Measurements from ENCODE around the gene NOC4L.

NOC4L gene

DNA sequence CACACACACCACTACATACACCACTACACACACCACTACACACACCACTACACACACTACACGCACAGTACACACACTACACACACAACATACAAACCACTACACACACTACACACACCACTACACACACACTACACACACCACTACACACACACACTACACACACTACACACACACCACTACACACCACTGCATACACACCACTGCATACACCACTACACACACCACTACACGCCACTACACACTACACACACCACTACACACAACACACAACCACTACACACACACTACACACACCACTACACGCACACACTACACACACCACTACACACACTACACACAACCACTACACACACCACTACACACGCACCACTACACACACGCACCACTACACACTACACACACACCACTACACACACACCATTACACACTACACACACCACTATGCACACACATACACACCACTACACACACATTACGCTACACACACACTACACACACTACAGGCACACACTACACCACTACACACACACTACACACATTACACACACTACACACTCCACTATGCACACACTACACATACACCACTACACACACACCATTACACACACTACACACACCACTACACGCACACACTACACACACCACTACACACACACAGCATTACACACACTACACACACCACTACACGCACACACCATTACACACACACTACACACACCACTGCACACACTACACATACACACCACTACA lies 12.5 kb downstream of the NOC4L start:
- no peak for DNase-seq (ENCODE audit: low read depth in 3 of 3)

DNA sequence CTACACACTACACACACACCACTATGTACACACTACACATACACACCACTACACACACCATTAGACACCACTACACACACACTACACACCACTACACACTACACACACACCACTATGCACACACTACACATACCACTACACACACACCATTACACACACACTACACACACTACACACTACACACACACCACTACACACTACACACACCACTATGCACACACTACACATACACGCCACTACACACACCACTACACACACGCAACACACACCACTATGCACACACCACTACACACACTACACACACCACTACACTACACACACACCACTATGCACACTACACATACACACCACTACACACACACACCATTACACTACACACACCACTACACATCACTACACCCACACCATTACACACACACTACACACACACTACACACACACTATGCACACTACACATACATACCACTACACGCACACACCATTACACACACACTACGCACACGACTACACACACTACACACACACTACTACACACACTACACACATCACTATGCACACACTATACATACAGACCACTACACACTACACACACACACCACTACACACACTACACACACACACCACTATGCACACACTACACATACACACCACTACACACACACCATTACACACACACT lies 13.6 kb downstream of the NOC4L start:
- DNase-seq (ENCODE audit: low read depth in 3 of 3): no peak

DNA sequence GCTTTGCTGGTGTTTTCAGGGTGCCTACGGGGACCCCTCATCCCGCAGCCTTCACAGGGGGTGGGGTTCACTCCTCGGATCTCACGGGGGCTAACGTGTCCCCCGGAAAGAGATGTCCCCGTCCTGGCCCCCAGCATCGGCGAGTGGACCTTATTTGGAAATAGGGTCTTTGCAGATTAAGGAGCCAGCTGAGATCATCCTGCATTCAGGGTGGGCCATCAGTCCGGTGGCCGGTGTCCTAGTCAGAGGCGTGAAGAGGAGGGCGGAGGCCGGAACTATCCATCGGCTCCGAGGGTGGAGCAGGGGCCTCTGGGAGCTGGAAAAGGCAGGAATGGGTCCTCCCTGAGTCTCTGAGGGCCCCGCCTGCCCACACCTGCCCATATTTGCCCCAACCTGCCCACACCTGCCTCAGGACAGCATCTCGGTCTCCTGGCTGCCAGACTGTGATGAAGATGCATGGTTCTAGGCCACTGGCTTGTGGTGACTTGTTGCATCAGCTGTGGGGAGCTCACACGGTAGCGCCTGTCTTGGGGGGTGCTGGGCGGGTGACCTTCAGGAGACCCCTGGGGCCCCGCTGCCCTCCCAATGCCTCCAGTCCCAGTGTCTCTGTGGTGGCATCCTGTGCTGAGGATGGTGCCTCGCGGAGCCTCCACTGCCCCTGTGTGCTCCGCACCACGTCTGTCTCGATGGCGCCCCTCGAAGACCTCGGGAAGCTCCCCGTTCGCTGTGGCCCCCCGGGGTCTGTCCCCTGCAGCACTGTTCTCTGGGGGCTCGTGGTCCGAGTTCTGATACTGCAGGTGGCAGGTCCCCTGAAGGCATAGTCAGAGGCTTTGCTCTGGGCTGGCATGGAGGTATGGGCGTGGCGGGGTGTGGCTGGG lies 14.7 kb downstream of the NOC4L start:
- DNase-seq (ENCODE audit: low read depth in 3 of 3): no peak

DNA sequence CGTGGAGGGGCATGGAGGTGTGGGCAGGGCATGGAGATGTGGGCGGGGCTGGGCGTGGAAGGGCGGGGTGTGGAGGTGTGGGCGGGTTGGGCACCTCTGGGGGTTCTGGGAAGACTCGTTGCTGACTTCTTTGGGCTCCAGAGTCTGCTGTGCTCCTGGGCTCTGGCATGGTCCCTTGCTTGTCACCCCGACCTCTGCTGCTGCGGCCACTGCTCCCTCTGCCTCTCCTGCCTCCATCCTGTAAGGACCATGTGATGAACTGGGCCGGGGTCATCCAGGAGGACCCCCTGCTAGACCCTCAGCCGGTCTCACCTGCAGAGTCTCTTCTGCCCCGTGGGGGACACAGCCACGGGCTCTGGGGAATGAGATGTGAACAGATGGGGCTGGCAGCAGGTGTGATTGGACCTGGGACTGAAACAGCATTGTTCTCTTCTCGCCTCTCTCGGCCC lies 15.3 kb downstream of the NOC4L start:
- no peak for DNase-seq (ENCODE audit: low read depth in 3 of 3)

DNA sequence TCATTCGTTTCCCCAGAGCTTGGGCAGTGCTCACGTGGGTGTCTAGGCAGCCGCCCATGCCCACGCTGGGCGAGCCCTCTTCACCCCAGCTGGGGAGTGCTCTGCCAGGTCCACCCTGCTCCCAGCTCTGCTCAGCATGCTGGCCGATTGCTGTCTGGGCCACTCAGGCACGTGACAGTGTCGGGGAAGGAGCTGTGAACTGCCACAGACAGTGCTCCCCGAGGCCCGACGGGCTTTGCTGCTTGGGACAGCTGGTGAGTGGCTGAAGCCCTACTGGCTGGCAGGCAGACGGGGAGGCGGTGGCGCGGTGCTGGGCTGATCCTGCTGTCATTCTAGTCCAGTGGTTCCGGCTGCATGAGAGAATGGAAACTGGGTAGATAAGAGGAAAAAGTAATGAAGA lies 15.8 kb downstream of the NOC4L start:
- DNase-seq (ENCODE audit: low read depth in 3 of 3): no peak

DNA sequence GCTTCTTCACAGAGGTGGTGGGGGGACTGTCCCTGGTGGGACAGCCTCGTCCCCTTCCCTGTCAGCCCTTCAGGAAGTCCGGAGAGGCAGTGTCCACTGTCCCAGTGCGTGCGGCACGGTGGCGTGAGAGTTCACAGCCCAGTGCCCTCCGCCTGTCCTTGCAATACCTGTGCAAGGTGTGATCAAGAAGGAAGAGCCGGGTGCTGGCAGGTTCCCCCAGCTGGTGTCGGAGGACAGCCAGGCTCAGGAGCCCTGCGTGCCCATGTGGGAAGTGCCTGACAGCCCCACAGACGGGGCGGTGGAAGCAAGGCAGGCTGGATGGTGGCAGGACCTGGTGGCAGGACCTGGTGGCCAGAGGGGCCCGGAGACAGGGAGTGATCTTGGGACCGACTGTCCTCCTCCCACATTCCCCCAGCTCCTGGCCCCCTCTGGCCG lies 16.4 kb downstream of the NOC4L start:
- no peak for DNase-seq (ENCODE audit: low read depth in 3 of 3)

DNA sequence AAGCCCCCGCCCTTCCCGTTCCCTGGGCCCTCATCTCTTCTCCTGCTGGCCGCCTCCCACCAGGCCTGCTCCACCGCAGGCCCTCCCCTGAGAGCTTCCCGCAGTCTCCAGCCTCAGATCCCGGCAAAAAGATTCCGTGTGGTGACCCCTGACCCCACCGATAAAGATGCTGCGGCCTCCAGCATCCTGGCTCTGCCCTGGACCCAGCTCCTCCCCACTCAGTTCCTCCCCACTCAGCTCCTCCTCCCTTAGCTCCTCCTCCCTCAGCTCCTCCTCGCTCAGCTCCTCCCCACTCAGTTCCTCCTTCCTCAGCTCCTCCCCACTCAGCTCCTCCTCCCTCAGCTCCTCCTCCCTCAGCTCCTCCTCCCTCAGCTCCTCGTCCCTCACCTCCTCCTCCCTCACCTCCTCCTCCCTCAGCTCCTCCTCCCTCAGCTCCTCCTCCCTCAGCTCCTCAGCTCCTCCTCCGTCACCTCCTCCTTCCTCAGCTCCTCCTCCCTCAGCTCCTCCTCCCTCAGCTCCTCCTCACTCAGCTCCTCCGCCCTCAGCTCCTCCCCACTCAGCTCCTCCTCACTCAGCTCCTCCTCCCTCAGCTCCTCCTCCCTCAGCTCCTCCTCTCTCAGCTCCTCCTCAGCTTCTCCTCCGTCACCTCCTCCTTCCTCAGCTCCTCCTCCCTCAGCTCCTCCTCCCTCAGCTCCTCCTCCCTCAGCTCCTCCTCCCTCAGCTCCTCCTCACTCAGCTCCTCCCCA lies 17.0 kb downstream of the NOC4L start:
- DNase-seq (ENCODE audit: low read depth in 3 of 3): no peak

DNA sequence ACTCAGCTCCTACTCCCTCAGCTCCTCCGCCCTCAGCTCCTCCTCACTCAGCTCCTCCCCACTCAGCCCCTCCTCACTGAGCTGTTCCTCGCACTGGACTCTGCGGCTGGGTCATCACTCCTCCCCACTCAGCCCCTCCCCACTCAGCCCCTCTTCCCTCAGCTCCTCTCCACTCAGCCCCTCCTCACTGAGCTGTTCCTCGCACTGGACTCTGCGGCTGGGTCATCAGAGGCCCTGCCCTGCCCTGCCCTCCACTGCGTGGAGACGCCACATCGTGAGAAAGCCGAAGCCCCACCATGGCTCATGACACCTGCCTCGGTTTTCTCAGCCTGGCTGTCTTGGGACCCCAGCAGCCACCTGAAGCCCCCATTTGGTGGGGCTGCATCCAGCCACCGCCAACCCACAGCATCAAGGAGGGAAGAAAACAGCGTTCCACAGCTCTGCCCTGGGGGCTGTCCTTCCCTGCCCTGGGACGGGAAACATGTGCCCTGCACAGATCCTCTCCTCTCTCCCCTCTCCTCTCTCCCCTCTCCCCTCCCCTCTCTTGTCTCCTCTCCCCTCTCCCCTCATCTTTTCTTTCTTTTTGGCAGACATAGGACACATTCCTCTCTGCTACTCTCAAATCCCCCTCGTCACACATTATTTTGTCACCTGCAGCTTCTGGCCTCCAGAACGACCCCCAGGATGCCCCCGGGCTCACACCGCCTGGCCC lies 17.7 kb downstream of the NOC4L start:
- no peak for DNase-seq (ENCODE audit: low read depth in 3 of 3)

DNA sequence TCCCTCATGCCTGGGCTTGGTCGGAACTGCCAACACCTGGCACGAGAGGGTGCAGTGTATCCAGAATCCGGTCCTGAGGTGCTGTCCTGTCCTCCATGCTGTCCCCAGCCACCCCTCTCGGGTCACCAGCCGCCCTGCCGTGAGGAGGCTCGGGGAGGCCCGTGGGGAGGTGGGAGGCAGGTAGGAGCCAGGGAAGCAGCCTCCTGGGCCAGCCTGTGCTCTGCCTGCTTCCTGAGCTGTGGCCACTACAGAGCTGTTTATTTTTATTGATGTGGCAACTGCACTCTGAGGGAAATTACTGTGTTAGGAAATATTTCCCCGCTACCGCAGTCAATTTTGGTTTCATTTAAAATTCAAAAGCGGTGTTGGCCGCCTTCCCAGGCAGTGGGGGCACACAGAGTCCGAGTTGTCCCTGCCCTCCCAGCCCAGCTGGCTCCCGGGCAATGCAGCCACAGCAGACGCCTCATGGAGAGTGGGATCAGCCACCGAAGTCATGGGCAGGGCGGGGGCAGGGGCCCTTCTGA lies 18.3 kb downstream of the NOC4L start:
- DNase-seq (ENCODE audit: low read depth in 3 of 3): no peak

DNA sequence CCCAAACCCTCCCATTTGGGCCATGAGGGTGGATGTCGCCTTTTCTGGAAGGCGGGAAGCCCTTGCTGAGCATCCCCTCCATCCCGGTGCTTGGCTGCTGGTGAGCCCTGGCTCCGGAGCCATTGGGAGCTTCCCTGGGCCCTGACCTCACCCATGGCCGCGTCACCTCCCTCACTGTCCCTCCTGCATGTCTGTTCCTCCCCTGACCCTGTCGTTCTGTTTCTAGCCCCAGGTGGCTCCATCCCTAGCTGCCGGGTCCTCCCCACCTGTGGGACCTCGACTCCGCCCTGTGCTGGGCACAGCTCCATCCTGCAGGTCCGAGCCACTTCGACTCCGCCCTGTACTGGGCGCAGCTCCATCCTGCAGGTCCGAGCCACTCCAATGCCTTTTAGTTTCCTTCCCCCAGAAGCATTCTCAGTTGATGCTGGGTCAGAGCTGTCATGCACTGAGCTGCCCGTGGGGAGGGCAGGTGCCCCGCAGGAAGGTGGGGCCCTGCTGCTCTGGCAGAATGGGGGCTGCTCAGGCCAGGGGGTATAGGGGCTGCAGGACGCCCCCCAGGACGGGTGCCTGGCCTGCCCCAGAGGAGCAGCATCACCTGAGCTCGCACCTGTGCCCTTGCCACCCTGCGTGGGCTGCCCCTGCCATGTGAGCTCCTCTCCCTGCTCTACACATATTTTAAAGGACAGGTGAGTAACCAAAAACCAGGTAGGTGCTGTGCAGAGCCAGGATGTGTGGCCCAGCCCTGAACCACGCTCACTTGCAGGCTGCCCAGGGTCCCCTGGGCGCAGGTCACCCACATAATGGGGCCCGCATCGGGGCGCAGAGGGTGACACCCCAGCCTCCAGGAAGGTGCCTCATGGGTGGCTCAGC lies 19.0 kb downstream of the NOC4L start:
- no peak for DNase-seq (ENCODE audit: low read depth in 3 of 3)

DNA sequence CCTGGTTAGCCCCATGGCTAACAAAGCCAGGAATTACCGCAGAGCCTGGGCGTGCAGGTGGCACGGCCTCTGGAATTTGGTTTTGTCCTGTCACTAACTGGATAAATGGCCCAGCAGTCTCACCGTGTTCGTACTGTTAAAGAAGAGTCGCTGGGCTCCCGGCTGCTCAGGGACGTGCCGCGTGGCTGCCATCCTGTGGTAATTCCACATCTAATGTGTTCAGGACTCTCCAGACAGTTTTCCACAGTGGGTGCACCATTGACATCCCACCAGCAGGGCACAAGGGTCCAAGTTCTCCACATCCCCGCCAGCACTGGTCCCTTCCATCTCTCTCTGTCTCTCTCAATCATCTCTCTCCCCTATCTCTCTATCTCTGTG lies 19.6 kb downstream of the NOC4L start:
- DNase-seq (ENCODE audit: low read depth in 3 of 3): no peak

DNA sequence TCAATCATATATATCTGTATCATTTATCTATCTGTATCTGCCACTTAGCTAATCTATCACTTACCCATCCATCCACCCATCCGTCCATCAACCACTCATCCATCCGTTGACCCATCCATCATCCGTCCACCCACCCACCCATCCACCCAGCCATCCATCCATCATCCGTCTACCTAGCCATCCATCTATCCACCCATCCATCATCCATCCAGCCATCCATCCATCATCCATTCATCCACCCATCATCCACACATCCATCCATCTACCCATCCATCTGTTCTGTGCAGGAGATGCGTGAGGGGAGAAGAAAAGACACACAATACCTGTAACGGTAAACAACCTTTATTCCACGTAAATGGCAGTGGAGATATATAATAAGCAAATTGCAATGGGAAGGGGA lies 20.2 kb downstream of the NOC4L start:
- DNase-seq (ENCODE audit: low read depth in 3 of 3): no peak

DNA sequence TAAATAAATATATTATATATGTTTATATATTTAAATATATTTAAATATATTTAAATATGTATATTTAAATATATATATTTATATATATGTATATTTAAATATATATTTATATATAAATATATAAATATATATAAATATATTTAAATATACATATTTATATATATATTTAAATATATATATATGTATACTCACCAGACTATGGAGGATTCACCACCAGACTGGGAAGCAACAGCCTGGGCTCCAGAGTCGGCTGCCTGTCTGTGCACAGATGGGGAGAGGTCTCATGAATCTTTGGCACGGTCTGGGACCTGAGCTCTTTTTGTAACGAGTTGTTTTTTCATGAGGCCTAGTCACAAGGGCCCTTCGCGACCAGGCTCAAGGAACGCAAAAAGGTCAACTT lies 21.3 kb downstream of the NOC4L start:
- no peak for DNase-seq (ENCODE audit: low read depth in 3 of 3)

DNA sequence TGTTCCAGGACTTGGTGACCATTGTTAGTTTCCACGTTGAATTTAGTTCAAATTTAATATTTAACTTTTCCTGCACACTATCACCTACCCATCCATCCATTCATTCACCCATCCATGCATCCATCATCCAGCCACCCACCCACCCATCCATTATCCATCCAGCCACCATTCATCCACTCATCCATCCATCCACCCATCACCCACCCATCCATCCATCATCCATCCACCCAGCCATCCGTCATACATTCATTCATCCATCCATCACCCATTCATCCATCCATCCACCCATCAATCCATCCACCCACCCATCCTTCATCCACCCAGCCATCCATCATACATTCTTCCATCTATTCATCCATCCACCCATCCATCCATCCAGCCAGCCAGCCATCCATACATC lies 21.8 kb downstream of the NOC4L start:
- DNase-seq (ENCODE audit: low read depth in 3 of 3): no peak

DNA sequence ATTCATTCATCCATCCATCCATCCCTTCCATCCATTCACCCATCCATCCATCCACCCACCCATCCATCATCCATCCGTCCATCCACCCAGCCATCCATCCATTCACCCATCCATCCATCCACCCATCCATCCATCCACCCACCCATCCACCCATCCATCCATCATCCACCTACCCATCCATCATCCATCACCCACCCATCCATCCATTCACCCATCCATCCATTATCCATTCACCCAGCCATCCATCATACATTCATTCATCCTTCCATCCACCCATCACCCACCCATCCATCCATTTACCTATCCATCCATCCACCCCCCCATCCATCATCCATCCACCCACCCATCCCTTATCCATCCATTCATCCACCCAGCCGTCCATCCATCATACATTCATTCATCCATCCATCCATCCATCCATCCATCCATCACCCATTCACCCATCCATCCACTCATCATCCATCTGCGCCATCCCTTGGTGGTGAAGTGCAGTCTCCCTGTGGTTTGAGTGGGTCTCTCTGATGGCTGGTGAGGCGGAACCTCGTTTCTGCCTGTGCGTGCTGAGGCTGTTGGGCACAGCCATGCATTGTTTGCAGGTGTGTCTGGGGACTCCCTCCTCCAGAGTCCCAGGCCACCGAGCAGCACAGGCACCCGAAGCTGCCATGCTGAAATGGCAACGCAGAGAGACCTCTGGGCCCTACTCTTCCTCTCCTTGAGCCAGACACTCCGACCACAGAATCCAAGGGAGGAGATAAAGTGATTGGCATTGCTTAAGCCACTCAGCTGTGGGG lies 22.7 kb downstream of the NOC4L start:
- no peak for DNase-seq (ENCODE audit: low read depth in 3 of 3)

DNA sequence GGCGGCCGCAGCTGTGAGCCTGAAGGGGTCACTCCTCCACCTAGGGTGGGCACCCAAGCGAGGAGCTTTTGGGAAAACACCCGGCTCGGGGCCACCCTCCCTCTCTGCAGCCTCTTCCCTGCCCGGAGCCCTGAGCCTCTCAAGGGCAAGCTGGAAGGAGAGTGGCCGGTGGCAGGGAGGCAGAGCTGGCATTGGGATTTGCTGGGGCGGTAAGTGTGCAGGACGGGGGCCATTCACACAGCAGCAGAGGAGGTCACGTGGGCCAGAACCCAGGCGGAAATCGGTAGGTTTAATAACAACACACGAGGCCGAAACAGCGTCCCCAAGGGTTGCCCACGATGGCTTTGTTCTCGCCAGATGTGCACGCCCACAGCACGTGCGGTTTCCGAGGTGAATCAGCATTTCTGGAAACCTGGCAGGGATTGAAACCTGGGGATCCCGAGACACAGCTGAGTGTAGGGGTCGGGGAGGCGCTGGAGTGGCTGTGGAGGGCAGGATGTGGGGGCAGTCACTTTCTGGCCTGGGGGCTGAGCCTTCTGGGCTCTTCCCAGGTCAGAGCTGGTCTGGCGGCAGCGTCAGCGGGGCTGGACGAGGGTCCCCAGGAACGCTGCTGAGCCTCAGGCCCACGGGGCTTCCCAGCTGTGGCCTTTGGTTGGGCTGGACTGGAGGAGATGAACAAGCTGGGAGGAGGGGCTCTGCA lies 23.5 kb downstream of the NOC4L start:
- DNase-seq (ENCODE audit: low read depth in 3 of 3): no peak

DNA sequence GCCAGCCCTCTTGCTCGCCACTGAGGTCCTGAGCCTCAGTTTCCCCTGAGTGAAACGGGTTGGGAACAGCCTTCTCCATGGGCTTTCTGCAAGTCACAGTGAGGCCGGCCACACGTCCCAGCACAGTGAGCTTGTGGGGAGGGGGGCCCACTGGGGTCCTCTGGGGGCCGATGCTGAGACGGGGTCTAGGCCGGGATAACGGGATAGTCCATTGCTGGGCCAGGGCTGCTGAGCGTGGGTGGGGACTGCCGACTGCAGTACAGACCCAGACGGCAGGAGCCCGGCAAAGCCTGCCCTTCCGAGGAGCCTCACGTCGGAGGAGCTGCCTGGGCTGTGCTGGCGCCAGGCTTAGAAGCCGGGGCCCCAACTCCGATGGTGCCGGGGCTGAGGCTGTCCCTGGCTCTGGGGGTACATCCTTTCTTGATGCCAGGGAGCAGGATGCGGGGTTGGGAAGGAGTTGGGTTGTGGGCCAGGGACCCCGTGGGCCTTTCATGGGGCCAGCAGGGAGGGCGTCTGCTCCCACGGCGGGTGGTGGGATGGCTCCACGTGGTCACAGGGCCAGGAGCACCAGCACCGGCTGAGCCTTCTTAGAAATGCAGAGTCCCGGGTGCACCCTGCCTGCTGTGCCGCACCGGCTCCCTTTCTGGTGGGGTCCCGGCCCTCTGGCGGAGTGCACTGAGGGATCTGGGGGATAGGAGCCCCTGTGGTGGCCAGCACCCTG lies 24.2 kb downstream of the NOC4L start:
- no peak for DNase-seq (ENCODE audit: low read depth in 3 of 3)

DNA sequence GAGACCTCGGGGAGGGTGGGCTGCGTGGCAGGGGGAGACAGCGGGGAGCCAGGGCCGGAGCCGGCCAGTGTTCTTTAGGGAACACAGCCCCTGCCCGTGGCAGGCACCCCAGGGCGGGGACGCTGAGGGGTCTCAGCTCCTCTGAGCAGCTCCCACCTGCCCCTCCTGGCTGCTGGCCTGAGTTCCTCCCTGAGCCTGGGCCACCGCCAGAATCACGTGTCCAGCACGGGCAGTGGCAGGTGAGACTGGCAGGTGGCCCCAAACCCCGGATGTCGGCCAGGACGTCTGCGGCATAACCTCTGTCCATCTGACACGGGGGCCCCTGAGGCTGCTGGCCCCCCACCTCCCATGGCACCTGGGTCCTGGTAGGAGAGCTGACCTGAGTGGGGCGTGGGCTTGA lies 25.1 kb downstream of the NOC4L start:
- DNase-seq (ENCODE audit: low read depth in 3 of 3): no peak

All from stimulated activated CD4-positive, alpha-beta T cell treated with anti-CD3 and anti-CD28 coated beads, TNF-alpha, amount 100 ng/mL, for 4 hours (primary cell).